Globus pallidus (tissue), 1 donor: ENCODE data around the gene PDLIM4.

ENCODE experiments used
- DNase-seq: peaks from one replicate; pipeline ENCODE4 v3.0.0-alpha.2; 2015; ENCODE audit warnings: low spot score

PDLIM4 gene

GRCh38 chr5:132253452-132254320 is 3.8 kb upstream of the PDLIM4 start:
- DNase-seq: no peak

DNA sequence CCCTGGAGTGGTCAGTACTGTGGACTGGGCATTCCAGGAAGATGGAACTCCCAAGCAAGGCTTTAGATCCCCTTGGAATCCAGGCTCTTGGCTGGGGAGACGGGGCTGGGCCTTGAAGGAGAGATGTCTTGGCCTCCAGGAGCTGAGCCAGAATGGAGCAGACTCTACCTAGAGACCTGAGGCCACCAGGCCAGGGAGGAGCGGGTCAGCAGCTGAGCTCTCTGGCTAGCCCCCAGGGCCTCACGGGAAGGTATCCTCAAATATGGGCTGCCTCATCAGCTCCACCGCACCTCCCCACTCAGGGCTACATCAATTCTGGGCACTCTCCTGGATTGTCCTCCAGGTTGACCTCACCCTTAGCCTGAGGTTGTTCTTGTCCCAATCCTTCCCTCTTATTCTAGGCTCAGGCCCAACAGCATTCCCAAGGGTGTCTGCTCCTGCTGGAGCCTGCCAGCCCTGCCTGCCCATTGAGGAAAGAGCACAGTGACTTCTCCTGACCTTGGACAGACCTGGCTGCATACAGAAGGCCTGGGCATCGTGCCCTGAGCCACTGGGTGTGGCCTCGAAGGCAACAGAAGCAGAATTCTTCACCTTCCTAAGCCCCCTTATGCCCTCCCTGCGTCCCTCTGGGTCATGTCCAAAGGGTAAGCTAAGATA is 3.0 kb upstream of the PDLIM4 start:
- no peak for DNase-seq

DNA sequence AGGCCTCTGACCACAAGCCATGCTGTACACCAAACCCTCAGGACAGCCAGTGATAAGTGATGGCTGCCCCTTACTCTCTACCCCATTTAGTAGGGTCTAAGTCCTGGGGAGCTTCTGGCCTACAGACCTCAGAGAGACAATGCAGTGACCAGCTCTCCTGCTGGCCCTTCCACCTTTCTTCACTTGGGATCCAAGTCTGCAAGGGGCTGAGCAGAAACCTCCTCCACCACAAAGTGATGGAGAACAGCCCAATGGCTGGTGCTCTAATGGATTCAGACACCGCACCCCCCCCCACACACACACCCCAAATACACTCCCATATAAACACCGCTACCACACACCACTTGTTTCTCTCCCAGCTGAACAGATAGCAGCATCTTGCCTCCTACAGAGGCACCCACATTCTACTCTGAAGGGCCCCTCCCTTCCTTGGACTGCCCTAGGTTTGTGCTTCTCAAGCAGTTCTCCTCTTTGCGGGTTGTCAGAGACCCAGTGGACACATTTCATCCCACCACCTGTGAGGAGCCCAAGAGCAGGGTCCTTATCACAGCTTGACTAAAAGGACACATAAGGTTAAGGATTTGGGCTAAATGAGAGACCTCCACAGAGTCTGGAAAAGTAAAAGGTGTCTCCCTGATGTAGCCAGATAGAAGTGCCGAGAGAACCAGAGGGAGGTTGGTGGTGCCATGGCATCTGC is 1.3 kb upstream of the PDLIM4 start:
- no peak for DNase-seq

DNA sequence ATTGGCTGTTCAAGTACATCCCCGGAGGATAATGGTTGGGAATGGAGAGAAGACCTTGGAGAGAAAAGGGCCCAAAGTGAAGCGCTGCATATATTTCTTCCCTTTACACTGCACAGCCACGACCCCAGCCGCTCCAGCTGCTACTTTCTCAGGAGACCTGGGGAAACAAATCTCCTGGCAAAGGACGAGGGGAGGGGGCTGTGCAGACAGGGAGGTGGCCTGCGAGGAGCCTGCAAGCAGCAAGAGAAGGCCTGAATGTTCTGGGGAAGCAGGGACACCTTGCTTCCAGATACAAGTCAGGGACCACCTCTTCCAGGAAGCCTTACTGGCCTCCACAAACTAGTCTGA is 739 bp upstream of the PDLIM4 start:
- DNase-seq: no peak

GRCh38 chr5:132258102-132259068 is 889 bp downstream of the PDLIM4 start:
- no peak for DNase-seq

- DNase-seq: peak; percentile 64
Observed at GRCh38 chr5:132259069-132259851, 1.8 kb downstream of the PDLIM4 start.

DNA sequence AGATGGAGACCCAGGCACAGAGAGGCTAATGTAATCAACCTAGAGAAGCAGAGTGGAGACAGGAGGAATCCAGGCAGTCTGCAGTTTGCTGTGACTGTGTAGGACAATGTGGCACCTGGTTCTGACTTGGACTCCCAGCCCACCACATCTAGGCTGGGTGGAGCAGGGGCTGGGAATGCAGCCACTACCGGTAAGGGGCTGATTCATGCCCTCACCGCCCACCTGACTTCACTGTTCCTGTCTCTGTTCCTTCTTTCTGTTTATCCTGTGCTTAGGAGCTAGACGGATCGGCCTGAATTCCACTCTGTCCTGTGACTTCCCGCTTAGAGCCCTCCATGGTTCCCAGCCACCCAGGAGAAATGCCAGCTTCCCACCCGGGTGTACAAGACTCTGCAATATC is 2.6 kb downstream of the PDLIM4 start:
- no peak for DNase-seq

DNA sequence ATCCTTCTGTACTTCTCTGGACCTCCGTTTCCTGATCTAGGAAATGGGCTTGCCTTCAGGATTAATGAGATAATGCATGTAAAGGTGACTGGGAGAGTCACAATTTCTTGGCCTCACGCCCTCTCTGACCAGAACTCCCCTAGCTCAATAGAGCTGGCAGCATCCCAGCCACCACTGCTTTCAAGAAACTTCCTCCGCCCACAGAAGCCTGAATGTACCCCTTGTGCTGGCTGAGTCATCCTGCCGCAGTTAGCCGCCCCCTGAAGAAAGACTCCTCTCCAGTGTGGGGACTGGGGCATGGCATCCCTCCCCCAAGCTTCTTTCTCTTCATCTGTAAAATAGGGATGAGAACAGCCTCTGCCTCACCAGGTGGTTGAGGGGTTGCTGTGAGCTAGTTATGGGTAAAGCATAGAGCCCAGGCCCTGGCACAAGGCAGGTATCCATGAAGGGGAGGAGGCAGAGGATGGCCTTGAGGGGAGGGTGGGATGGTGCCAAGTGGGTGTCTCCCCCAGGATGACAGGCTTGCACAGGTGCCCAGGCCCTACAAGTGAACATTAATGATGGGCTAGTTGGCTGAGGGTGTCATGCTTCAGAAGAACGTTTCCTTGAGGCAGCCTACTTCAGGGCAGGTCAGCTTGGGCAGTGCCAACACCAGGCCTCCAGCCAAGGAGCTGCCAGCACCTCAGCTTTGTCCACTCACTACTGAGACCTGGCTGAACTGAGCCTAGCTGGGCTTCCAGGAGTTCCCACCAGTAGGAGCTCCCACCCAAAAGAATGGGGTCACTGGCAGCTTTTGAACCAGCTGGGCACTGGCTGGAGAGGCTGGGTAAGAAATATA is 3.4 kb downstream of the PDLIM4 start:
- DNase-seq: no peak

DNA sequence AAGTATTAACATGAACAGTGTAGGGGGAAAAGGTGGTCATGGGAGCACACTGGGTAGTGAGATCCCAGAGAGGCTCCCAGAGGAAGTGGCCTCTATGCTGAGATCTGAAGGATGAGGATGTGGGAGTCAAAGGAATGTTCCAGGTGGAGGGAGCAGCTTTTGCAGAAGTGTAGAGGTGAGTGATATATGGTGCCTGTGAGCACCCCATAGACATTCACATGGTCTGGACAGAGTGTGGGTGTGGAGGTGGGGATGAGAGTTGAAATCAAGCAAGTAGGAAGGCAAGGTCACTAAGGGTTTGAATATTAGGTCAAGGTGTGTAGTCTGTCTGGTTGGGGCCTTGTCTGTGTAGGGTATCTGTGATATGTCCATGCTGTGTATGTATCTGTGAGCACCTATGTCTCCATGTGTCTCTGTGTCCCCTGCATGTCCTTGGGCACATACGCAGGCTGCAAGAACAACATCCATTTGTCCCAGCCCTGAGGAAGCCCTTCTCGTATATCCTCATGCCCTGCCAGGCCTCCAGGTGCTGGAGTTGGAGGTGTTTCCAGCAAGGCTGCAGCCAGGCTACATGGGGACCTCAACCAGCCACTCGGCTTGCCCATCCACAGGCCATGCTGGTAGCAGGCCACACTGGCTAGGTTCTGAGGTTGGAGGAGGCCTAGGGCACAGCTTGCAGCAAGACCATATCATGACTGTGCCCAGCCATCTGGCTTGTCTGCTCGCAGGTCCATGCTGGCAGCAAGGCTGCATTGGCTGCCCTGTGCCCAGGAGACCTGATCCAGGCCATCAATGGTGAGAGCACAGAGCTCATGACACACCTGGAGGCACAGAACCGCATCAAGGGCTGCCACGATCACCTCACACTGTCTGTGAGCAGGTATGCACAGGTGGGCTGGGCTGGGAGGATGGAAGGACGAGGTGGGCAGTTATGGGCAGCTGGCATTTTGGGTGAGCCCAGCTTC is 4.7 kb downstream of the PDLIM4 start:
- no peak for DNase-seq

- no peak for DNase-seq
Observed at GRCh38 chr5:132262882-132263547, 5.5 kb downstream of the PDLIM4 start.

GRCh38 chr5:132263548-132264261 is 6.2 kb downstream of the PDLIM4 start:
- no peak for DNase-seq

DNA sequence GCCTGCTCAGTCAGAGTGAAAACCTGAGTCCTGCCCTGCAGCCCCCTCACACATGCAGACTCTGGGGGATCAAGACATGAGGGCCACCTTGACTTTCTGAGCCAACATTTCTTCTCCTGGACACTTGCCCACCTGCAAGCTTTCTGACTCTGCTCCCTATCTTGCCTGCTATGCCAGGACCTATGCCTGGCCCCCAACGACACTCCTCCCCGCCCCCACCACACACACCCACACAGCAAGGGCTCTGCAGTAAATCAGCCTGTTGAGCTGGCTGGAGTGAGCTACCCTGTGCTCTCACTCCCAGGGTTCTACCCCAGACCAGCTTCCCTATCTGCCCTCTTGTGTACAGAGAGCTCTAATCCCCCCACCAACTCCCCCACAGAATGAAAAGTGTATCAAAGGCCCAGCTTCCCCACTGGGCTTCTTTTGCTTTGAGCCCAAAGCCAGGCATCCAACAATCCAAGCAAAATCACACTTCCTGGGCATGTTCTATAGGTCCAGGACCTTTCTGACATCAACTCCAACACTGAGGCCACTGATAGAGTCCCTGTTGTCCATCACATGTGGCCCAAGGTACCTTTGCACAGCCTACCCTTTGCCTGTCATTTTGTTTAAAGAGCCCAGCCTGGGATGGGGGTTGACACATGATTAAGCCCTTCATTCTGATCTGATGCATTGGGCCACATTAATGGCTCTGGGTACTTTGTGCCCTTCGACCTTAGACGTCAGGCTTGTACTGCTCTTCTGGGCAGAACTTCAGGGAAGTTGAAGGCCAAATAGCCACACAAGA is 7.2 kb downstream of the PDLIM4 start:
- DNase-seq: no peak

GRCh38 chr5:132265336-132266030 is 8.0 kb downstream of the PDLIM4 start:
- no peak for DNase-seq

DNA sequence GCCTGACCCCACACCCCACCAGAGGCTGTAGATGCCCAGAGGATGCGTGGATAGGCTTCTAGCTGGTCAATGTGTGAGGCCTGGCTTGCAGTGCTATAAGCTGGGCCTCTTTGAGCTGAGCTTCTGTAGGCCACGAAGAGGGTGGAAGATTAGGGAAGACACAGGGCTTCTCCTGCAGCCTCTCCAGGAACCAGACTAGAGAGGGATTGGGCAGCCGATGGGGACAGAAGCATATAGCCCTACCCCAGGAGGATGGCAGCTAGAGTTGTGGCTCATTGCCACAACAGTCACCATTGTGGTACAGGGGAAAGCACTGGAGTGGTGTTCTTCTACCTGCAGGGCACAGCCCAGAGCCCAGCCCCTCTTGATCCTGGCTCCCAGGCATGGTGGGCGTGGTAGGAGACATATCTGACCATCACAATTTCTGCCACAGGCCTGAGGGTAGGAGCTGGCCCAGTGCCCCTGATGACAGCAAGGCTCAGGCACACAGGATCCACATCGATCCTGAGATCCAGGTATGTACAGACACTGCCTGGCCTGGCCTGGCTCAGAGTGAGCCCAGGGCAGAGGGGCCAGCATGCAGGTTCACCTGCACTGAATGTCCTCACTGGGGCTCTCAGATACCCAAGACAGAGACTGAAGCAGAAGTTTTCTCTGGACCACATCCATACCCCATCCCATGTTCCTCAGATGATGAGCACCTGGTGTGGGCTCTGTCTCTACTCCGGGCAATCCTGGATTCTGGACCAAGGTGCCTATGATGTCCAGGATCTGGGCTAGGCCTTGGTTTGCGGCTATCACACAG is 8.7 kb downstream of the PDLIM4 start:
- DNase-seq: no peak

DNA sequence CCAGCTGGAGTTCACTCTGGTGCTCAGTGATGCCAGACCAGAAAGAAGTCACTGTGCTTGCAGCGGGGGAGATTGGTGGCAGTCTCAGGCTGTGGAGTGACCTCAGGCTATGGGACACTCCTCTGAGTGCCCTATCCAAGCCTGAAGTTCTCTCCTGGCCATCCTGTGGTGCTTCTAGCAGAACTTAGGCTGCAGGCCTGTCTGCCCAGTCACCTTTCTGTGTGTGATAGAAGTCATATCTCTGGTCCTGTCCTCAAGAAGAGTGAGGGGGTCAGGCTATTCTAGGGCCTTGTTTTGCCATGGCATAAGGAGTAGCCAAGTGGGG is 9.3 kb downstream of the PDLIM4 start:
- no peak for DNase-seq
